ENCODE data around the gene WDR76.
A peak's percentile ranks its signal among the peaks of the same experiment; 100 is the strongest.
"Not testable (repeated sequence)": the region's sequence is repeated elsewhere in the genome, so short reads cannot be mapped to it uniquely, and the experiment has no call there.

WDR76 gene

GRCh38 chr15:43854801-43855200 lies 28.0 kb downstream of the WDR76 start:
- no peak for TF ChIP-seq CTCF (IDR thresholded peaks at IDR 0.05; ENCODE audit: extremely low read depth, missing control alignments)
- DNase-seq (ENCODE audit: low spot score), result no peak

GRCh38 chr15:43859546-43859945 lies 32.7 kb downstream of the WDR76 start:
- no peak for DNase-seq (ENCODE audit: low spot score)
- TF ChIP-seq CTCF (IDR thresholded peaks at IDR 0.05; ENCODE audit: extremely low read depth, missing control alignments), result no peak

DNA sequence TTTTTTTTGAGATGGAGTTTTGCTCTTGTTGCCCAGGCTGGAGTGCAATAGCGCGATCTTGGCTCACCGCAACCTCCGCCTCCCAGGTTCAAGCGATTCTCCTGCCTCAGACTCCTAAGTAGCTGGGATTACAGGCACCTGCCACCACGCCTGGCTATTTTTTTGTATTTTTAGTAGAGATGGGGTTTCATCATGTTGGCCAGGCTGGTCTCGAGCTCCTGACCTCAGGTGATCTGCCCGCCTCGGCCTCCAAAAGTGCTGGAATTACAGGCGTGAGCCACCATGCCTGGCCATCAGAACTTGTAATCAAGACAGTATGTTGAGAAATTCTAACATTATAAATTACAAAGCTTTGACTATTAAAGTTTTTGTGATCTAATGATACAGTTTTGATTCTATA lies 39.8 kb downstream of the WDR76 start:
- DNase-seq (ENCODE audit: low spot score), result not testable (repeated sequence)

- DNase-seq (ENCODE audit: low spot score), result no peak
- TF ChIP-seq CTCF (IDR thresholded peaks at IDR 0.05; ENCODE audit: extremely low read depth, missing control alignments), result no peak
Measured at GRCh38 chr15:43867096-43867495, 40.3 kb downstream of the WDR76 start.

DNA sequence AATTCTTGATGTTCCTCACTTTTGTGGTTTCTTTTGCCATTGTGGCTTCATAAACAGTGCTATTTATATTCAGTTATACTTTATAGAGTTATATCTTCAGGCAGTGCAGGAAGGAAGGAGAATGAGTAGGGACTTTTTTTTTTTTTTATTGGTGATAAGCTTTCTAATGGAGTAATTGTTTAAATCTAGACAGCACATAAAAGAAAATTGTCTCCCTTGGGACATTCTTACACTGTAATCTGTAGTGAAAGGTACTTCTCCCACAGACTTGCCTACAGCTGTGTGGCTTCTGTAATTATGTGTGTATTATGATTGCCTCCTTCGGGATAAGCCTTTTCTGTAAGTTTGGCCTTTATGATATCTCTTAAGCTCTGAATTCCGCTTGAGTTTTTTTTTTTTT lies 41.6 kb downstream of the WDR76 start:
- no peak for DNase-seq (ENCODE audit: low spot score)
- TF ChIP-seq CTCF (IDR thresholded peaks at IDR 0.05; ENCODE audit: extremely low read depth, missing control alignments), result no peak

GRCh38 chr15:43871835-43872234 lies 45.0 kb downstream of the WDR76 start:
- no peak for TF ChIP-seq CTCF (IDR thresholded peaks at IDR 0.05; ENCODE audit: extremely low read depth, missing control alignments)
- no peak for DNase-seq (ENCODE audit: low spot score)

- no peak for DNase-seq (ENCODE audit: low spot score)
- TF ChIP-seq CTCF (IDR thresholded peaks at IDR 0.05; ENCODE audit: extremely low read depth, missing control alignments), result peak; percentile 14
Measured at GRCh38 chr15:43872416-43873020, 45.7 kb downstream of the WDR76 start.

- no peak for TF ChIP-seq CTCF (IDR thresholded peaks at IDR 0.05; ENCODE audit: extremely low read depth, missing control alignments)
- no peak for DNase-seq (ENCODE audit: low spot score)
Measured at GRCh38 chr15:43873651-43874050, 46.8 kb downstream of the WDR76 start.

Data from GM20000 (cell line).